Naive B cell (primary cell): ENCODE data around the gene AMOTL2. TPM values are rescaled to one million over a fixed set of nuclear protein-coding genes. Genes with fewer than 3 reads are reported as not detected.

Experiments
- polyA plus RNA-seq, 6 donors: library from polyadenylated mRNA; unstranded; fragments of 300-500 nt; fragmentation: Illumina TruSeq; gene quantifications; one replicate each; pipeline ENCODE4 v1.2.3, GENCODE V29; 2021; ENCODE audit warnings: low read depth in 6 of 6

AMOTL2 gene
- polyA plus RNA-seq, 6 donors from 2014 or later: not detected

Other genes starting within 250 kb of the AMOTL2 start
- 10 to 100 TPM in 2 of 6 donors, 1 to 10 TPM in 4; 3.7 to 14.2 (median 8.1) TPM for gene RYK, start 123.6 kb downstream of the AMOTL2 start, polyA plus RNA-seq
- 100 to 1,000 TPM in 1 of 6 donors, 10 to 100 TPM in 5; 60.4 to 112 (median 79.1) TPM for gene ANAPC13, start 111.5 kb upstream of the AMOTL2 start, polyA plus RNA-seq
- 10 to 100 TPM in 5 of 6 donors, 1 to 10 TPM in 1; 5.4 to 25.5 (median 17.7) TPM for gene CEP63, start 111.6 kb upstream of the AMOTL2 start, polyA plus RNA-seq